ENCODE measurements around the gene SSH2. TPM values are rescaled to one million over a fixed set of nuclear protein-coding genes. Genes with fewer than 3 reads are reported as not detected.

The SSH2 gene
- total and polyA plus RNA-seq, 2 experiments from 2014 or later: 32.4 to 43.2 TPM

- H3K4me1 ChIP-seq (ENCODE audit: low read depth): peaks cover 6% of the 10 kb centered on the region
- DNase-seq (ENCODE audit: low read depth in 1 of 2, low spot score in 1 of 2): no peak
- peak overlapping the region; percentile 63 for H3K27ac ChIP-seq
- H3K4me3 ChIP-seq: no peak overlapping the region
- H3K36me3 ChIP-seq: no peaks in the 10 kb centered on the region
- TF ChIP-seq, protein P1, sequence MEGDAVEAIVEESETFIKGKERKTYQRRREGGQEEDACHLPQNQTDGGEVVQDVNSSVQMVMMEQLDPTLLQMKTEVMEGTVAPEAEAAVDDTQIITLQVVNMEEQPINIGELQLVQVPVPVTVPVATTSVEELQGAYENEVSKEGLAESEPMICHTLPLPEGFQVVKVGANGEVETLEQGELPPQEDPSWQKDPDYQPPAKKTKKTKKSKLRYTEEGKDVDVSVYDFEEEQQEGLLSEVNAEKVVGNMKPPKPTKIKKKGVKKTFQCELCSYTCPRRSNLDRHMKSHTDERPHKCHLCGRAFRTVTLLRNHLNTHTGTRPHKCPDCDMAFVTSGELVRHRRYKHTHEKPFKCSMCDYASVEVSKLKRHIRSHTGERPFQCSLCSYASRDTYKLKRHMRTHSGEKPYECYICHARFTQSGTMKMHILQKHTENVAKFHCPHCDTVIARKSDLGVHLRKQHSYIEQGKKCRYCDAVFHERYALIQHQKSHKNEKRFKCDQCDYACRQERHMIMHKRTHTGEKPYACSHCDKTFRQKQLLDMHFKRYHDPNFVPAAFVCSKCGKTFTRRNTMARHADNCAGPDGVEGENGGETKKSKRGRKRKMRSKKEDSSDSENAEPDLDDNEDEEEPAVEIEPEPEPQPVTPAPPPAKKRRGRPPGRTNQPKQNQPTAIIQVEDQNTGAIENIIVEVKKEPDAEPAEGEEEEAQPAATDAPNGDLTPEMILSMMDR (IDR thresholded peaks at IDR 0.05; ENCODE audit: low read depth, low read length): no peak
- H3K27me3 ChIP-seq: no peaks in the 10 kb centered on the region
- no peaks in the 10 kb centered on the region for H3K9me3 ChIP-seq (ENCODE audit: low read depth)
Measured at GRCh38 chr17:29710520-29710884, 219.5 kb downstream of the SSH2 start.

- Histone ChIP-seq H3K27me3 (no peaks in the 10 kb centered on the region), H3K36me3 (no peaks in the 10 kb centered on the region), H3K4me3 (no peak overlapping the region), H3K9me3 (ENCODE audit: low read depth) (no peaks in the 10 kb centered on the region), H3K4me1 (ENCODE audit: low read depth) (peaks cover 10% of the 10 kb centered on the region), H3K27ac (peak overlapping the region; percentile 63)
- DNase-seq (ENCODE audit: low read depth in 1 of 2, low spot score in 1 of 2): peak in 1 of 2 donors; percentile 60
- TF ChIP-seq, protein P1 (IDR thresholded peaks at IDR 0.05; ENCODE audit: low read depth, low read length): no peak
Measured at GRCh38 chr17:29709866-29710519, 220.0 kb downstream of the SSH2 start.

- Histone ChIP-seq H3K4me3 (no peak overlapping the region), H3K9me3 (ENCODE audit: low read depth) (no peaks in the 10 kb centered on the region), H3K36me3 (no peaks in the 10 kb centered on the region), H3K27ac (no peak overlapping the region), H3K27me3 (no peaks in the 10 kb centered on the region), H3K4me1 (ENCODE audit: low read depth) (peaks cover 14% of the 10 kb centered on the region)
- no peak for DNase-seq (ENCODE audit: low read depth in 1 of 2, low spot score in 1 of 2)
- TF ChIP-seq, protein P1 (IDR thresholded peaks at IDR 0.05; ENCODE audit: low read depth, low read length): no peak
Measured at GRCh38 chr17:29707212-29707571, 222.8 kb downstream of the SSH2 start.

GRCh38 chr17:29706045-29706431 is 224.0 kb downstream of the SSH2 start:
- no peak for DNase-seq (ENCODE audit: low read depth in 1 of 2, low spot score in 1 of 2)
- no peak overlapping the region for H3K4me3 ChIP-seq
- peak overlapping the region; percentile 62 for H3K27ac ChIP-seq
- H3K27me3 ChIP-seq: no peaks in the 10 kb centered on the region
- H3K4me1 ChIP-seq (ENCODE audit: low read depth): peaks cover 14% of the 10 kb centered on the region
- H3K9me3 ChIP-seq (ENCODE audit: low read depth): no peaks in the 10 kb centered on the region
- no peaks in the 10 kb centered on the region for H3K36me3 ChIP-seq
- TF ChIP-seq, protein P1 (IDR thresholded peaks at IDR 0.05; ENCODE audit: low read depth, low read length): no peak

- H3K4me3 ChIP-seq: no peak overlapping the region
- no peaks in the 10 kb centered on the region for H3K36me3 ChIP-seq
- H3K4me1 ChIP-seq (ENCODE audit: low read depth): peaks cover 8% of the 10 kb centered on the region
- no peak overlapping the region for H3K27ac ChIP-seq
- H3K9me3 ChIP-seq (ENCODE audit: low read depth): no peaks in the 10 kb centered on the region
- no peaks in the 10 kb centered on the region for H3K27me3 ChIP-seq
- no peak for DNase-seq (ENCODE audit: low read depth in 1 of 2, low spot score in 1 of 2)
- TF ChIP-seq, protein P1 (IDR thresholded peaks at IDR 0.05; ENCODE audit: low read depth, low read length): no peak
Measured at GRCh38 chr17:29705386-29705785, 224.6 kb downstream of the SSH2 start.
